ENCODE results near the gene CARS2. TPM values are rescaled to one million over a fixed set of nuclear protein-coding genes. Genes with fewer than 3 reads are reported as not detected.
"Not testable (repeated sequence)": the region's sequence is repeated elsewhere in the genome, so short reads cannot be mapped to it uniquely, and the experiment has no call there.

CARS2 gene
- total and polyA plus RNA-seq, 2 donors (not counting 3 experiments of a cell fraction or from before 2014, with no cell fraction given), result 42.0 to 51.2 TPM

DNA sequence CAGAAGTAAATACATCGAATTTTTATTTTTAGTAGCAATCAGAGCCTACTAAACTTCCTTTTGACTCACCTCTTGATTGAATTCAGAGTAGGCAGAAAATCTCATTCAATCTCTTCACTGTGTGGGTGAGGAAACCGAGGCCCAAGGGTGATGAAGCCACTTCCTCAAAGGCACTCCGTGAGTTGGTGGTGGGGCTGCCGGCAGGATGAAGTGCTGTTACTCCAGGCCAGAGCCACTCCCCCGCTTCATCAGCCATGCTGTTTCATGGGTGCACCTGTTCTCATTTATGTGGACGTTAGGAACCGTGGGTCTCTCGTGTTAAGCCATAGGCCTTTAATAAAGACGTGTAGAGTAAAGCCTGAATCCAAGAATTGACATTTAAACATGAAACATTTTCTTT lies 20.8 kb upstream of the CARS2 start:
- ChIA-PET POLR2A (no interaction called here), CTCF (no interaction called here)
- no peaks in the 10 kb centered on the region for H3K4me1 ChIP-seq (ENCODE audit: control insufficient read depth, extremely low read depth, insufficient read depth, low read length)
- H3K79me2 ChIP-seq (ENCODE audit: control insufficient read depth, insufficient read depth, low read length), result no peaks in the 10 kb centered on the region
- no peaks in the 10 kb centered on the region for H3K27me3 ChIP-seq (ENCODE audit: control insufficient read depth in 2 of 2, insufficient read depth in 2 of 2, low read length in 2 of 2)
- no peak overlapping the region for H3K9ac ChIP-seq (replicated peaks; ENCODE audit: extremely low read depth, insufficient read depth, low read length)
- TF ChIP-seq FOS (IDR thresholded peaks at IDR 0.05; ENCODE audit: borderline replicate concordance, insufficient read depth, low read length), result no peak
- TF ChIP-seq, protein P1, sequence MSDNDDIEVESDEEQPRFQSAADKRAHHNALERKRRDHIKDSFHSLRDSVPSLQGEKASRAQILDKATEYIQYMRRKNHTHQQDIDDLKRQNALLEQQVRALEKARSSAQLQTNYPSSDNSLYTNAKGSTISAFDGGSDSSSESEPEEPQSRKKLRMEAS (IDR thresholded peaks at IDR 0.05; ENCODE audit: insufficient read depth, insufficient read length), result no peak
- no peak for TF ChIP-seq JUN (IDR thresholded peaks at IDR 0.05; ENCODE audit: borderline replicate concordance, insufficient read depth, insufficient read length, low read depth)
- TF ChIP-seq EZH2 (IDR thresholded peaks at IDR 0.05; ENCODE audit: borderline replicate concordance, low read depth, low read length, severe bottlenecking), result no peak
- no peak for TF ChIP-seq MYC (IDR thresholded peaks at IDR 0.05; ENCODE audit: low read depth, low read length)
- TF ChIP-seq POLR2AphosphoS5 (IDR thresholded peaks at IDR 0.05; ENCODE audit: insufficient read depth, low read depth, low read length), result no peak
- TF ChIP-seq, protein P2, sequence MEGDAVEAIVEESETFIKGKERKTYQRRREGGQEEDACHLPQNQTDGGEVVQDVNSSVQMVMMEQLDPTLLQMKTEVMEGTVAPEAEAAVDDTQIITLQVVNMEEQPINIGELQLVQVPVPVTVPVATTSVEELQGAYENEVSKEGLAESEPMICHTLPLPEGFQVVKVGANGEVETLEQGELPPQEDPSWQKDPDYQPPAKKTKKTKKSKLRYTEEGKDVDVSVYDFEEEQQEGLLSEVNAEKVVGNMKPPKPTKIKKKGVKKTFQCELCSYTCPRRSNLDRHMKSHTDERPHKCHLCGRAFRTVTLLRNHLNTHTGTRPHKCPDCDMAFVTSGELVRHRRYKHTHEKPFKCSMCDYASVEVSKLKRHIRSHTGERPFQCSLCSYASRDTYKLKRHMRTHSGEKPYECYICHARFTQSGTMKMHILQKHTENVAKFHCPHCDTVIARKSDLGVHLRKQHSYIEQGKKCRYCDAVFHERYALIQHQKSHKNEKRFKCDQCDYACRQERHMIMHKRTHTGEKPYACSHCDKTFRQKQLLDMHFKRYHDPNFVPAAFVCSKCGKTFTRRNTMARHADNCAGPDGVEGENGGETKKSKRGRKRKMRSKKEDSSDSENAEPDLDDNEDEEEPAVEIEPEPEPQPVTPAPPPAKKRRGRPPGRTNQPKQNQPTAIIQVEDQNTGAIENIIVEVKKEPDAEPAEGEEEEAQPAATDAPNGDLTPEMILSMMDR (IDR thresholded peaks at IDR 0.05; ENCODE audit: extremely low read depth in 1 of 2, insufficient read depth in 1 of 2, low read depth in 1 of 2, low read length in 2 of 2), result no peak
- no peak overlapping the region for H3K4me3 ChIP-seq (replicated peaks in 1 of 3; ENCODE audit: insufficient read depth in 1 of 3, low read depth in 1 of 3, low read length in 3 of 3)
- dilution Hi-C loops (cut with MboI; ENCODE audit: extremely low pct_ligation_motif_present, low sequenced_read_pairs) (no loop called here), intact Hi-C loops (cut with micrococcal nuclease) (no loop called here)
- H3K36me3 ChIP-seq (ENCODE audit: control insufficient read depth in 2 of 2, extremely low read depth in 1 of 2, insufficient read depth in 2 of 2, low read length in 2 of 2), result peaks cover 0 to 2% of the 10 kb centered on the region in 2 experiments
- no peak overlapping the region for H3K27ac ChIP-seq (ENCODE audit: insufficient read depth, low read depth, low read length)
- FAIRE-seq (no peak), DNase-seq (ENCODE audit: low read depth, low spot score) (no peak)
- BruUV-seq (replicated peaks), result no TSS peak
- H4K20me1 ChIP-seq (replicated peaks; ENCODE audit: control insufficient read depth, extremely low read depth, insufficient read depth, low read length), result no peaks in the 10 kb centered on the region
- H3K9me1 ChIP-seq (replicated peaks; ENCODE audit: control insufficient read depth, extremely low read depth, insufficient read depth, low read length), result no peaks in the 10 kb centered on the region
- no peak overlapping the region for H2AFZ ChIP-seq (ENCODE audit: low read depth, low read length)
- H3K9me3 ChIP-seq (replicated peaks; ENCODE audit: control insufficient read depth, insufficient read depth, low read length), result no peaks in the 10 kb centered on the region
- no peak overlapping the region for H3K4me2 ChIP-seq (ENCODE audit: insufficient read depth, low read length)

DNA sequence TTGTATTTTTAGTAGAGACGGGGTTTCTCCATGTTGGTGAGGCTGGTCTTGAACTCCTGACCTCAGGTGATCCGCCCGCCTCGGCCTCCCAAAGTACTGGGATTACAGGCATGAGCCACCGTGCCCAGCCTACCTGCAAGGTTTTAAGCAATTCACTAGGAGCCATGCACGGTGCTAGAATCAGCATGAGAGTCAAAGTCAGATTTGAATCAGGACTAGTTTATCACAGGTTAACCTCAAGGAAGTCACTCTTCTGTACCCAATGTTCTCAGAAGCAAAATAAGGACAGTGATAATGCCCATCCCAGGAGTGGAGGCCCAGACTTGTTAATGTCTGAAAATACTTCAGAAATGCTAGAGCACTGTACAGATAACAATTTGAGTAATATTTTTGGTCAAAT lies 20.2 kb upstream of the CARS2 start:
- H3K4me1 ChIP-seq (ENCODE audit: control insufficient read depth, extremely low read depth, insufficient read depth, low read length); H4K20me1 ChIP-seq (replicated peaks; ENCODE audit: control insufficient read depth, extremely low read depth, insufficient read depth, low read length); dilution Hi-C loops (cut with MboI; ENCODE audit: extremely low pct_ligation_motif_present, low sequenced_read_pairs); DNase-seq (ENCODE audit: low read depth, low spot score); H3K9me3 ChIP-seq (replicated peaks; ENCODE audit: control insufficient read depth, insufficient read depth, low read length); H3K27ac ChIP-seq (ENCODE audit: insufficient read depth, low read depth, low read length); BruUV-seq (replicated peaks); intact Hi-C loops (cut with micrococcal nuclease); CTCF ChIA-PET; H2AFZ ChIP-seq (ENCODE audit: low read depth, low read length); H3K4me3 ChIP-seq (replicated peaks in 1 of 3; ENCODE audit: insufficient read depth in 1 of 3, low read depth in 1 of 3, low read length in 3 of 3); H3K27me3 ChIP-seq (ENCODE audit: control insufficient read depth in 2 of 2, insufficient read depth in 2 of 2, low read length in 2 of 2); POLR2A ChIA-PET; H3K36me3 ChIP-seq (ENCODE audit: control insufficient read depth in 2 of 2, extremely low read depth in 1 of 2, insufficient read depth in 2 of 2, low read length in 2 of 2); H3K79me2 ChIP-seq (ENCODE audit: control insufficient read depth, insufficient read depth, low read length); FAIRE-seq; H3K4me2 ChIP-seq (ENCODE audit: insufficient read depth, low read length); H3K9me1 ChIP-seq (replicated peaks; ENCODE audit: control insufficient read depth, extremely low read depth, insufficient read depth, low read length); H3K9ac ChIP-seq (replicated peaks; ENCODE audit: extremely low read depth, insufficient read depth, low read length): not testable (repeated sequence)
